SK-N-SH (cell line): Measurements from ENCODE around the gene THSD4. TPM values are rescaled to one million over a fixed set of nuclear protein-coding genes. Genes with fewer than 3 reads are reported as not detected.

Experiments
- CTCF ChIA-PET: fragments of 300-600, 350-600 bp; formaldehyde crosslinking; extraction: SDS; loops from one replicate; lab custom pipeline; 2021; lab: Yijun Ruan, JAX
- POLR2A ChIA-PET: fragments of 350-600 bp; sonication (Branson Sonifier 250); formaldehyde crosslinking; extraction: SDS; loops from one replicate; lab custom pipeline; 2020; ENCODE audit warnings: antibody characterized with exemption, inconsistent platforms; lab: Yijun Ruan, JAX
- DNase-seq: peaks from one replicate; pipeline ENCODE4 v3.0.0; 2012
- H2AFZ ChIP-seq: fragments of 200-600 bp; sonication (generic); 2 replicates; pipeline ENCODE4 v1.8.1; 2016; ENCODE audit warnings: antibody characterized with exemption, mild to moderate bottlenecking, low read depth
- H3F3A ChIP-seq: fragments of 200-600 bp; sonication (generic); replicated peaks from 2 replicates; pipeline ENCODE3; 2016; ENCODE audit warnings: antibody characterized with exemption, mild to moderate bottlenecking; ENCODE audit not compliant: insufficient read depth
- H3K27ac ChIP-seq, 2 experiments: fragments of 200-500 bp in 1 of 2; fragments of 200-600 bp in 1 of 2; sonication (Bioruptor generic) in 1 of 2; sonication (generic), shearing (Covaris generic) in 1 of 2; 2 replicates each; pipeline versions ENCODE4 v1.5.1 to v1.6.1; 2014 to 2016; ENCODE audit warnings: low read depth in 2 of 2, inconsistent platforms in 1 of 2, low read length in 1 of 2, mild to moderate bottlenecking in 1 of 2, mixed read lengths in 1 of 2
- H3K27me3 ChIP-seq: fragments of 200-600 bp; sonication (generic), shearing (Covaris generic); 2 replicates; pipeline ENCODE4 v1.6.1; 2016; ENCODE audit warnings: mixed run types; ENCODE audit not compliant: insufficient read depth
- H3K36me3 ChIP-seq, 2 experiments: fragments of 200-500 bp in 1 of 2; fragments of 200-600 bp in 1 of 2; sonication (Bioruptor generic) in 1 of 2; sonication (generic) in 1 of 2; replicated peaks in 1 of 2; 2 replicates each; pipeline versions ENCODE3 to v1.5.1; 2014 to 2016; ENCODE audit warnings: low read length in 1 of 2, mild to moderate bottlenecking in 1 of 2; ENCODE audit not compliant: insufficient read depth in 2 of 2, control insufficient read depth in 1 of 2
- H3K4me1 ChIP-seq, 2 experiments: fragments of 200-500 bp in 1 of 2; fragments of 200-600 bp in 1 of 2; sonication (Bioruptor generic) in 1 of 2; sonication (generic), shearing (Covaris generic) in 1 of 2; 2 replicates each; pipeline versions ENCODE4 v1.5.1 to v1.6.1; 2014 to 2016; ENCODE audit warnings: low read depth in 1 of 2, low read length in 1 of 2, mixed run types in 1 of 2; ENCODE audit not compliant: insufficient read depth in 2 of 2, control insufficient read depth in 1 of 2
- H3K4me2 ChIP-seq: fragments of 200-600 bp; sonication (generic), shearing (Covaris generic); 2 replicates; pipeline ENCODE4 v1.6.1; 2017; ENCODE audit warnings: mixed run types
- H3K4me3 ChIP-seq, 2 experiments: fragments of 200-500 bp in 1 of 2; fragments of 200-600 bp in 1 of 2; sonication (Bioruptor generic) in 1 of 2; sonication (generic), shearing (Covaris generic) in 1 of 2; 2 replicates each; pipeline versions ENCODE4 v1.5.1 to v1.8.1; 2014 to 2016; ENCODE audit warnings: low read depth in 2 of 2, inconsistent platforms in 1 of 2, low read length in 1 of 2, mild to moderate bottlenecking in 1 of 2, mixed read lengths in 1 of 2, moderate library complexity in 1 of 2
- H3K79me2 ChIP-seq: fragments of 200-600 bp; sonication (generic); 2 replicates; pipeline ENCODE4 v1.8.1; 2017; ENCODE audit warnings: mild to moderate bottlenecking; ENCODE audit not compliant: insufficient read depth
- H3K9ac ChIP-seq: fragments of 200-600 bp; sonication (generic); 2 replicates; pipeline ENCODE4 v1.6.1; 2017; ENCODE audit warnings: mixed run types
- H3K9me2 ChIP-seq: fragments of 200-600 bp; sonication (generic); 2 replicates; pipeline ENCODE4 v1.6.1; 2017; ENCODE audit warnings: mixed run types
- H3K9me3 ChIP-seq: fragments of 200-600 bp; sonication (generic); 2 replicates; pipeline ENCODE4 v1.6.1; 2017; ENCODE audit warnings: mixed run types, mild to moderate bottlenecking, moderate library complexity
- H4K20me1 ChIP-seq: fragments of 200-600 bp; sonication (generic); 2 replicates; pipeline ENCODE4 v1.6.1; 2017; ENCODE audit warnings: mild to moderate bottlenecking, mixed run types; ENCODE audit not compliant: insufficient read depth
- CHD2 ChIP-seq: fragments of 150-350 bp; IDR thresholded peaks from 2 replicates; pipeline ENCODE4 v1.6.1; 2018; ENCODE audit warnings: low read length; ENCODE audit not compliant: partially characterized antibody
- EP300 ChIP-seq, 2 experiments: IDR thresholded peaks; 2 replicates each; pipeline versions ENCODE4 v1.4.0 to v1.6.1; 2012; ENCODE audit warnings: borderline replicate concordance in 1 of 2, low read depth in 1 of 2, low read length in 1 of 2
- EZH2phosphoT487 ChIP-seq: fragments of 200-600 bp; sonication (generic); IDR thresholded peaks from 2 replicates; pipeline ENCODE4 v1.6.1; 2017; ENCODE audit warnings: low read depth, mixed run types, mild to moderate bottlenecking, antibody characterized with exemption, moderate library complexity, borderline replicate concordance
- FOSL2 ChIP-seq: IDR thresholded peaks from 2 replicates; pipeline ENCODE4 v1.4.0; 2012; ENCODE audit warnings: low read depth, mild to moderate bottlenecking, moderate library complexity, borderline replicate concordance
- FOXM1 ChIP-seq: IDR thresholded peaks from 2 replicates; pipeline ENCODE4 v1.4.0; 2012; ENCODE audit warnings: low read depth, mild to moderate bottlenecking
- GABPA ChIP-seq: IDR thresholded peaks from 2 replicates; pipeline ENCODE4 v1.4.0; 2012; ENCODE audit warnings: low read depth, mild to moderate bottlenecking
- MEF2A ChIP-seq: IDR thresholded peaks from 2 replicates; pipeline ENCODE4 v1.4.0; 2012; ENCODE audit warnings: low read depth, borderline replicate concordance
- MXI1 ChIP-seq: IDR thresholded peaks from 2 replicates; pipeline ENCODE4 v1.6.1; 2012; ENCODE audit warnings: mild to moderate bottlenecking, low read depth, low read length, improper control_type of control experiment
- NFIC ChIP-seq: IDR thresholded peaks from 2 replicates; pipeline ENCODE4 v1.4.0; 2012; ENCODE audit warnings: borderline replicate concordance
- POLR2AphosphoS5 ChIP-seq: IDR thresholded peaks from 2 replicates; pipeline ENCODE4 v1.6.1; 2012; ENCODE audit warnings: low read depth, low read length
- RFX5 ChIP-seq: IDR thresholded peaks from 2 replicates; pipeline ENCODE4 v1.6.1; 2012; ENCODE audit warnings: mild to moderate bottlenecking, improper control_type of control experiment, low read length
- SMC3 ChIP-seq: IDR thresholded peaks from 2 replicates; pipeline ENCODE4 v1.6.1; 2012; ENCODE audit warnings: low read depth, low read length, improper control_type of control experiment
- TAF1 ChIP-seq: IDR thresholded peaks from 2 replicates; pipeline ENCODE4 v1.6.1; 2012; ENCODE audit warnings: low read depth, mild to moderate bottlenecking, low read length, moderate library complexity, borderline replicate concordance
- WGBS: methylation state at CpG from one replicate; pipeline ENCODE4 v1.1.6; 2017; ENCODE audit warnings: low lambda C conversion rate; 5-methylcytosine and 5-hydroxymethylcytosine counted together
- polyA plus RNA-seq, 3 experiments: library from polyadenylated mRNA; depleted of rRNA; stranded (reverse); fragments of >200 nt; gene quantifications; 2 replicates each; pipeline ENCODE4 v1.2.3, GENCODE V29; 2012
- TF ChIP-seq, protein P1 (sequence below): IDR thresholded peaks from 2 replicates; pipeline ENCODE4 v1.6.1; 2012; ENCODE audit warnings: mild to moderate bottlenecking, low read depth, low read length, moderate library complexity
- TF ChIP-seq, protein P2 (sequence below): fragments of 150-350 bp; IDR thresholded peaks from 2 replicates; pipeline ENCODE4 v1.6.1; 2016; ENCODE audit warnings: mild to moderate bottlenecking, low read depth, low read length

The THSD4 gene
- polyA plus RNA-seq, 1 of the 3 experiments (the other 2 are of a cell fraction) = 79.1 TPM

DNA sequence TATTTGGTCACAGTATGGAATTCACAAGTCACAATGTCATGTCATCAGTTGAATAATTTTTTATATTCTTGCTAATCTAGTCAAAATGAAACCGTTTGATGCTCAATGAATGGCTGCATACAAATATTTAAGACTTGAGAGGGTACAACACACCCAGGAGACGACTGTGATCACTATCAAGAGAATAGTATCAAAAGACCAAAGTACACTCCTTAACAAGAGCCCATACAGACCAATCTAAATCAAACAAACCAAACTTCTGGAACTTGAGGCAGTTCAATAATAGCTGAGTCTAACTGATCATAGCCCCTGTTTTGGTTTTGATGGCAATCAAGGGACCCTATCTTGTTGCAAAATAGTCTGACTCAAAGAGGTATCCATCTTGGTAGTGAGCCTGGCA is 265.1 kb downstream of the THSD4 start (continued):
- TF ChIP-seq, protein P1, sequence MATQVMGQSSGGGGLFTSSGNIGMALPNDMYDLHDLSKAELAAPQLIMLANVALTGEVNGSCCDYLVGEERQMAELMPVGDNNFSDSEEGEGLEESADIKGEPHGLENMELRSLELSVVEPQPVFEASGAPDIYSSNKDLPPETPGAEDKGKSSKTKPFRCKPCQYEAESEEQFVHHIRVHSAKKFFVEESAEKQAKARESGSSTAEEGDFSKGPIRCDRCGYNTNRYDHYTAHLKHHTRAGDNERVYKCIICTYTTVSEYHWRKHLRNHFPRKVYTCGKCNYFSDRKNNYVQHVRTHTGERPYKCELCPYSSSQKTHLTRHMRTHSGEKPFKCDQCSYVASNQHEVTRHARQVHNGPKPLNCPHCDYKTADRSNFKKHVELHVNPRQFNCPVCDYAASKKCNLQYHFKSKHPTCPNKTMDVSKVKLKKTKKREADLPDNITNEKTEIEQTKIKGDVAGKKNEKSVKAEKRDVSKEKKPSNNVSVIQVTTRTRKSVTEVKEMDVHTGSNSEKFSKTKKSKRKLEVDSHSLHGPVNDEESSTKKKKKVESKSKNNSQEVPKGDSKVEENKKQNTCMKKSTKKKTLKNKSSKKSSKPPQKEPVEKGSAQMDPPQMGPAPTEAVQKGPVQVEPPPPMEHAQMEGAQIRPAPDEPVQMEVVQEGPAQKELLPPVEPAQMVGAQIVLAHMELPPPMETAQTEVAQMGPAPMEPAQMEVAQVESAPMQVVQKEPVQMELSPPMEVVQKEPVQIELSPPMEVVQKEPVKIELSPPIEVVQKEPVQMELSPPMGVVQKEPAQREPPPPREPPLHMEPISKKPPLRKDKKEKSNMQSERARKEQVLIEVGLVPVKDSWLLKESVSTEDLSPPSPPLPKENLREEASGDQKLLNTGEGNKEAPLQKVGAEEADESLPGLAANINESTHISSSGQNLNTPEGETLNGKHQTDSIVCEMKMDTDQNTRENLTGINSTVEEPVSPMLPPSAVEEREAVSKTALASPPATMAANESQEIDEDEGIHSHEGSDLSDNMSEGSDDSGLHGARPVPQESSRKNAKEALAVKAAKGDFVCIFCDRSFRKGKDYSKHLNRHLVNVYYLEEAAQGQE = no peak
- TF ChIP-seq, protein P2, sequence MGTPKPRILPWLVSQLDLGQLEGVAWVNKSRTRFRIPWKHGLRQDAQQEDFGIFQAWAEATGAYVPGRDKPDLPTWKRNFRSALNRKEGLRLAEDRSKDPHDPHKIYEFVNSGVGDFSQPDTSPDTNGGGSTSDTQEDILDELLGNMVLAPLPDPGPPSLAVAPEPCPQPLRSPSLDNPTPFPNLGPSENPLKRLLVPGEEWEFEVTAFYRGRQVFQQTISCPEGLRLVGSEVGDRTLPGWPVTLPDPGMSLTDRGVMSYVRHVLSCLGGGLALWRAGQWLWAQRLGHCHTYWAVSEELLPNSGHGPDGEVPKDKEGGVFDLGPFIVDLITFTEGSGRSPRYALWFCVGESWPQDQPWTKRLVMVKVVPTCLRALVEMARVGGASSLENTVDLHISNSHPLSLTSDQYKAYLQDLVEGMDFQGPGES = no peak
- TF ChIP-seq GABPA = no peak

DNA sequence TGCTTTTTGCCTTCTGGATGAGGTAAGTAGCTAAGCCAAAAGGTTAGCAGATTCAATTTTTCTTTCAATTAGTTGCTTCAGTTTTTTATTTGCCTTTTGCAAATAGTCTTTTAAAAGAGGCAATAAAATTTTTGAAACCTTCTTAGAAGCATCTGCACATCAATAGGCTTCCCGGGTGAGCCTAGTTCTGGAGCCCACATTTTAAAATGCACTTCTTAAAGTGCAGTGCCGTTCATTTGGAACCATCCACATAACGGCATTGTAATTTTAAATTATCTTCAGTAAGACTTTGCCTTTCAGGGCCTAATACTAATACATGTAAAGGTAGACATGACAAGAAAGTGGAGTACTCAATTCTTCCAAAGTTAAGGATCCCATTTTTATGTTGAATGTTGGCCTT is 269.2 kb downstream of the THSD4 start:
- H3K4me1 ChIP-seq = peaks cover 0 to 3% of the 10 kb centered on the region in 2 experiments; a peak in 1 of 4 replicates
- ChIA-PET POLR2A (no interaction called here), CTCF (interaction anchor here (0.9 to 5.3 kb wide), 5 partner anchors 12 to 420 kb away, joined by 3 to 69 read pairs (median 26); no protein-coding TSS in a partner anchor)
- no peak for TF ChIP-seq POLR2AphosphoS5
- TF ChIP-seq FOSL2 = no peak
- no peaks in the 10 kb centered on the region for H3K27me3 ChIP-seq
- no peak overlapping the region for H3K27ac ChIP-seq
- no peaks in the 10 kb centered on the region; the same call in 1 of the 2 replicates for H3K79me2 ChIP-seq
- WGBS = 95% methylated on average over 3 of the region's 3 CpGs
- no peak for DNase-seq
- no peaks in the 10 kb centered on the region for H4K20me1 ChIP-seq
- no peak overlapping the region for H2AFZ ChIP-seq
- H3K9ac ChIP-seq = no peak overlapping the region
- no peak overlapping the region for H3K4me3 ChIP-seq
- no peaks in the 10 kb centered on the region for H3K36me3 ChIP-seq
- no peaks in the 10 kb centered on the region for H3K9me2 ChIP-seq
- no peaks in the 10 kb centered on the region for H3K9me3 ChIP-seq
- no peak overlapping the region for H3K4me2 ChIP-seq
- H3F3A ChIP-seq = no peaks in the 10 kb centered on the region

DNA sequence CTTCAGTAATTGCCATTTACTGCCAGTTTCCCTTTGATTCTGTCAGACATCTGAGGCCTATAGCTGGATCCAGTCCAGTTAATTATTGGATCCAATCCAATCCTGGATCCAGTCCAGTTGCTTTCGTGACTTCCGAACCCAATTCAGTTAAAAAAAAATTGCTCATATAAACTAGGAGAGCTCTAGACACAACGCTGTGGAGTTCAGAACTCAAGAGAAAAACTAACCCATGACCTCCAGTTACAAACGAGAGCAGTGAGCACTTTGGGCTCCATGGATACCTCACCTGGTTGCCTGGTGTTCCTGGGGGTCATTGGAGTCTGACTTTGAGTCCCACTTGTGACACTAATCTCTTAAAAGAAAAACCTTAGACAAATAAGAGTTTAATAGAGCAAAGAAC is 269.8 kb downstream of the THSD4 start:
- no peaks in the 10 kb centered on the region; the same call in 1 of the 2 replicates for H3K79me2 ChIP-seq
- ChIA-PET POLR2A (no interaction called here), CTCF (interaction anchor here (1.1 to 5.3 kb wide), 6 partner anchors 11 to 419 kb away, joined by 3 to 69 read pairs (median 20); no protein-coding TSS in a partner anchor)
- H3K27ac ChIP-seq = no peak overlapping the region
- H3K4me1 ChIP-seq = peaks cover 0 to 3% of the 10 kb centered on the region in 2 experiments; a peak in 1 of 4 replicates
- H3F3A ChIP-seq = no peaks in the 10 kb centered on the region
- DNase-seq = no peak
- no peak overlapping the region for H3K4me3 ChIP-seq
- WGBS = 87% methylated on average over 4 of the region's 4 CpGs
- no peaks in the 10 kb centered on the region for H3K9me3 ChIP-seq
- H3K9me2 ChIP-seq = no peaks in the 10 kb centered on the region
- no peaks in the 10 kb centered on the region for H3K36me3 ChIP-seq
- H4K20me1 ChIP-seq = no peaks in the 10 kb centered on the region
- no peak overlapping the region for H3K4me2 ChIP-seq
- H3K27me3 ChIP-seq = no peaks in the 10 kb centered on the region
- H3K9ac ChIP-seq = no peak overlapping the region
- H2AFZ ChIP-seq = no peak overlapping the region
- TF ChIP-seq POLR2AphosphoS5 (no peak), MXI1 (no peak), SMC3 (no peak), RFX5 (no peak), MEF2A (no peak), EP300 (IDR thresholded peaks at IDR 0.05; ENCODE audit: borderline replicate concordance in 1 of 2, low read depth in 1 of 2, low read length in 1 of 2) (no peak), EZH2phosphoT487 (no peak), TAF1 (no peak), FOXM1 (no peak), CHD2 (no peak), NFIC (no peak)
- TF ChIP-seq, protein P1 = no peak
- TF ChIP-seq, protein P2 = no peak
